Measurements from ENCODE around the gene CDK9.

- TF ChIP-seq POLR2A (IDR thresholded peaks at IDR 0.05; ENCODE audit: low read length): no peak
- no peak for TF ChIP-seq GATA1 (IDR thresholded peaks at IDR 0.05; ENCODE audit: low read depth, low read length)
Measured at GRCh38 chr9:127837346-127837745, 51.5 kb downstream of the CDK9 start.

All from erythroblast (primary cell).